ENCODE data around the gene SETD3. TPM values are rescaled to one million over a fixed set of nuclear protein-coding genes. Genes with fewer than 3 reads are reported as not detected.

SETD3 gene
- total RNA-seq, 3 donors from 2014 or later, result 61.6 to 119 (median 61.6) TPM

GRCh38 chr14:99512571-99513182, 32.0 kb upstream of the SETD3 start:
- H3K36me3 ChIP-seq (ENCODE audit: low read depth), result peaks cover 2% of the 10 kb centered on the region
- ATAC-seq (no peak), DNase-seq (no peak)
- intact Hi-C loops (cut with DNase I, micrococcal nuclease), result no loop called here
- no peaks in the 10 kb centered on the region for H3K4me1 ChIP-seq (ENCODE audit: low read depth)
- H3K4me3 ChIP-seq, result no peak overlapping the region
- TF ChIP-seq, protein P1, sequence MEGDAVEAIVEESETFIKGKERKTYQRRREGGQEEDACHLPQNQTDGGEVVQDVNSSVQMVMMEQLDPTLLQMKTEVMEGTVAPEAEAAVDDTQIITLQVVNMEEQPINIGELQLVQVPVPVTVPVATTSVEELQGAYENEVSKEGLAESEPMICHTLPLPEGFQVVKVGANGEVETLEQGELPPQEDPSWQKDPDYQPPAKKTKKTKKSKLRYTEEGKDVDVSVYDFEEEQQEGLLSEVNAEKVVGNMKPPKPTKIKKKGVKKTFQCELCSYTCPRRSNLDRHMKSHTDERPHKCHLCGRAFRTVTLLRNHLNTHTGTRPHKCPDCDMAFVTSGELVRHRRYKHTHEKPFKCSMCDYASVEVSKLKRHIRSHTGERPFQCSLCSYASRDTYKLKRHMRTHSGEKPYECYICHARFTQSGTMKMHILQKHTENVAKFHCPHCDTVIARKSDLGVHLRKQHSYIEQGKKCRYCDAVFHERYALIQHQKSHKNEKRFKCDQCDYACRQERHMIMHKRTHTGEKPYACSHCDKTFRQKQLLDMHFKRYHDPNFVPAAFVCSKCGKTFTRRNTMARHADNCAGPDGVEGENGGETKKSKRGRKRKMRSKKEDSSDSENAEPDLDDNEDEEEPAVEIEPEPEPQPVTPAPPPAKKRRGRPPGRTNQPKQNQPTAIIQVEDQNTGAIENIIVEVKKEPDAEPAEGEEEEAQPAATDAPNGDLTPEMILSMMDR (IDR thresholded peaks at IDR 0.05), result no peak
- no peaks in the 10 kb centered on the region for H3K9me3 ChIP-seq

GRCh38 chr14:99512110-99512449, 31.4 kb upstream of the SETD3 start:
- Histone ChIP-seq H3K4me1 (ENCODE audit: low read depth) (no peaks in the 10 kb centered on the region), H3K9me3 (no peaks in the 10 kb centered on the region), H3K36me3 (ENCODE audit: low read depth) (peaks cover 8% of the 10 kb centered on the region), H3K4me3 (no peak overlapping the region)
- ATAC-seq (no peak), DNase-seq (no peak)
- intact Hi-C loops (cut with DNase I, micrococcal nuclease), result no loop called here
- TF ChIP-seq, protein P1 (IDR thresholded peaks at IDR 0.05), result no peak

DNA sequence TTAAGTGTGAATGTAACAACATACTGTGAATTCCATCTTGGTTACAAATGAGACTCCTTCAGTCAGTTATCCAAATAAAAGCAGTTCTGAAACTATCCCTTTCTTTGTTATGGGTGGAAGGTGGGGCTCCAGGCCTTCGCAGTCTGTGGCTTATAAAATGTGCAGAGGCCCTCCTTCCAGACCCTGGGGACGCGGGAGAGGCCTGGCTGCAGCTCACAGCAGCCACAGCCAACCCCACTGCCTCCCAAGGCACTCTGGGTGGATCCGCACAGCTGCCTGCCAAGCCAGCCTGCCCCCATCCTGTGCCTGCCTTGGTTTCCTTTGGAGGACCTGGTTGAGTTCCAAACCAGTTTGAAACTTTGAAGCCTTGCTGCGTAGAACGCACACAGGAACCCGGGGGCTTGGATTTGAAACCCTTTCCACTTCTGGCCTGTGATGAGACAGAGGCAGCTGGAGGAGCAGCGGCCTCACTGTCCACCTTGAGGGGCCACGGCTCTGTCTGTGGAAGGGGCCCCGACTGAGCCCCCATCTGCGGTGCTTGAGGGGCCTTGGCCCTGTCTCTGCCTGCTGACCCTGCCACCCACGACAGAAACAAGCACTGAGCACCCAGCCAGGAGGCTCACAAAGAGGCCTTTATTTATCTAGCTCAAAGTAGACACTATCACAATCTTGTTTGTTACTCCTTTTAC, 30.9 kb upstream of the SETD3 start:
- TF ChIP-seq, protein P1 (IDR thresholded peaks at IDR 0.05), result no peak
- peak in 1 of 3 donors; percentile 28 for DNase-seq
- intact Hi-C loops (cut with DNase I, micrococcal nuclease), result no loop called here
- H3K4me1 ChIP-seq (ENCODE audit: low read depth), result no peaks in the 10 kb centered on the region
- ATAC-seq, result no peak
- H3K9me3 ChIP-seq, result no peaks in the 10 kb centered on the region
- no peak overlapping the region for H3K4me3 ChIP-seq
- peaks cover 10% of the 10 kb centered on the region for H3K36me3 ChIP-seq (ENCODE audit: low read depth)

DNA sequence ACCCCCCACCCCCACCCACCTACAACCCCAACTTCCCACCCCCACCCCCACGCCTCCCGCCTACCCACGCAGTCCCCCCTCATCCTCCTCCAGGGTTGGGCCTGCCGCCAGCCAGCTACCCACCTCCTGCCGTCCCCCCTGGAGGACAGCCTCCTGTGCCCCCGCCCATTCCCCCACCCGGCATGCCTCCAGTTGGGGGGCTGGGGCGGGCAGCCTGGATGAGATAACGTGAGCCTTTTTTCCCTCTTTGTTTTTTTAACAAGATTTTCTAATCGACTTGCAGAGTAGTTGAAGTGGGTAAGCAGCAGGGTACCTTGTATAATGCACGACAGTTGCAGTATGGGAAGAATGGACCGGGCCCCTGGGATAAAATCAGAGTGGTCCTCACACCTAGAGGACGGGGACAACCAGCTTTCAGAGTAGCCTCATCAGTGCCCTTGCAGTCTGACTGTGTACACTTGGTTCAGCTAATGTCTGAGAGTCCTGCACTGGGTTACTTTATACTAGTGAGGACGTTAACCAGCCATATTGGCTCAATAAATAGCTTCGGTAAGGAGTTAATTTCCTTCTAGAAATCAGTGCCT, 30.0 kb upstream of the SETD3 start:
- ATAC-seq (no peak), DNase-seq (no peak)
- no peak overlapping the region for H3K4me3 ChIP-seq
- peaks cover 10% of the 10 kb centered on the region for H3K36me3 ChIP-seq (ENCODE audit: low read depth)
- no peaks in the 10 kb centered on the region for H3K9me3 ChIP-seq
- no peaks in the 10 kb centered on the region for H3K4me1 ChIP-seq (ENCODE audit: low read depth)
- intact Hi-C loops (cut with DNase I, micrococcal nuclease), result no loop called here
- TF ChIP-seq, protein P1 (IDR thresholded peaks at IDR 0.05), result no peak

- Histone ChIP-seq H3K4me1 (ENCODE audit: low read depth) (no peaks in the 10 kb centered on the region), H3K36me3 (ENCODE audit: low read depth) (peaks cover 10% of the 10 kb centered on the region), H3K9me3 (no peaks in the 10 kb centered on the region), H3K4me3 (no peak overlapping the region)
- DNase-seq, result no peak
- ATAC-seq, result no peak
- TF ChIP-seq, protein P1 (IDR thresholded peaks at IDR 0.05), result no peak
- intact Hi-C loops (cut with DNase I, micrococcal nuclease), result no loop called here
Measured at GRCh38 chr14:99509871-99510555, 29.4 kb upstream of the SETD3 start.
